ENCODE results near the gene TAF15.

Gene TAF15

DNA sequence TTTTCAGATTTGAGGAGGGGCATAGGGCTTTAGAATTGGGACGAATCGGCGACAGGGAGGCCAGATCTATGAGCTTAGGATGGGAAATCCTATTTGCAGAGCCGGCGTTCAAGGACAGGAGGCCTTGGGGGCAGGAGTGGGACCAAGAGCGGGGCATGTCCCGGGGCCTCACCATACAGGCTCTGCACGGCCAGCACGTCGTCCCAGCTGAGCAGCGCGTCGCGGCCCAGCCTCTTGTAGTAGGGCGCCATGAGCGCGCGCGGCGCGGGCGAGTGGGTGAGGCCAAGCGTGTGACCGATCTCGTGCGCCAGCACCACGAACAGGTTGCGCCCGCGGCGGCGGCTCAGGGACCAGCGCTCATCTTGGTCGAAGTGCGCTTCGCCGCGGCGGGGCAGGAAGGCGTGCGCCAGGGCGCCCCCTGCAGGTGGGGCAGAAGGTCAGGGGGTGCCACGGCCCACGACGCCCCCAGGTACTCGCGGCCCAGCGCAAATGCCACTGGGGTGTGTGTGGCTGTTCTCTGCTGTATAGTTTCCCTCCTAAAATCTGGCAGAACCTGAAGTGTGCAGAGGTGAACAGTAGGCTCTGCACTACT lies 39.3 kb upstream of the TAF15 start:
- no peaks in the 10 kb centered on the region for H3K27me3 ChIP-seq (ENCODE audit: control insufficient read depth, insufficient read depth, low read length)
- no peaks in the 10 kb centered on the region for H3K36me3 ChIP-seq (ENCODE audit: control insufficient read depth, low read depth, low read length)
- no peaks in the 10 kb centered on the region for H3K9me3 ChIP-seq (ENCODE audit: control insufficient read depth, low read depth, low read length)
- H3K9ac ChIP-seq (ENCODE audit: low read length): no peak overlapping the region
- no peak overlapping the region for H3K27ac ChIP-seq (ENCODE audit: low read length)
- H3K4me3 ChIP-seq (ENCODE audit: low read length): no peak overlapping the region
- peaks cover 25% of the 10 kb centered on the region for H3K4me1 ChIP-seq (ENCODE audit: control insufficient read depth, low read depth, low read length)

- Histone ChIP-seq H3K4me1 (ENCODE audit: control insufficient read depth, low read depth, low read length) (peaks cover 24% of the 10 kb centered on the region), H3K27ac (ENCODE audit: low read length) (no peak overlapping the region), H3K36me3 (ENCODE audit: control insufficient read depth, low read depth, low read length) (no peaks in the 10 kb centered on the region), H3K4me3 (ENCODE audit: low read length) (no peak overlapping the region), H3K9ac (ENCODE audit: low read length) (no peak overlapping the region), H3K9me3 (ENCODE audit: control insufficient read depth, low read depth, low read length) (no peaks in the 10 kb centered on the region), H3K27me3 (ENCODE audit: control insufficient read depth, insufficient read depth, low read length) (no peaks in the 10 kb centered on the region)
Measured at GRCh38 chr17:35773129-35773528, 36.2 kb upstream of the TAF15 start.

GRCh38 chr17:35773679-35774425 lies 35.4 kb upstream of the TAF15 start:
- Histone ChIP-seq H3K27me3 (ENCODE audit: control insufficient read depth, insufficient read depth, low read length) (no peaks in the 10 kb centered on the region), H3K27ac (ENCODE audit: low read length) (no peak overlapping the region), H3K9me3 (ENCODE audit: control insufficient read depth, low read depth, low read length) (no peaks in the 10 kb centered on the region), H3K4me3 (ENCODE audit: low read length) (no peak overlapping the region), H3K36me3 (ENCODE audit: control insufficient read depth, low read depth, low read length) (no peaks in the 10 kb centered on the region), H3K4me1 (ENCODE audit: control insufficient read depth, low read depth, low read length) (peaks cover 24% of the 10 kb centered on the region), H3K9ac (ENCODE audit: low read length) (no peak overlapping the region)

DNA sequence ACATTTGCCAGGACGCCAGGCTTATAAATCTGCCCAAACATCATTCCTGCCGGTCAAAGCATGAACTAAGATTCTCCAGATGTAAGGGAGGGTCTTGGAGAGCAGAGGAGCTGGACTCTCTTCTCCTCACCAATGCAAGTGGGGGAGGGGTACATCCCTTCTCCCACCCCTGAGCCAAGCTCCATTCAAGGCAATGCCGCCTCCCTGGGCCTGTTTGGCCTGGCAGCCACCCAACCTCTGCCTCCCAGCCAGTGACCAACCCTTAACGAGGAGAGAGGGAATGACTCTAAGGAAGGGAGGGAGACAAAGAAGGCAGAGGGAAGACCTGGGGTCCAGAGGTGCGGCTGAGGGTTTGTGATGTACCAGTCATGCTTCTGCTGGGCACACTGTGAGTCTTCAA lies 34.8 kb upstream of the TAF15 start:
- Histone ChIP-seq H3K9ac (ENCODE audit: low read length) (no peak overlapping the region), H3K36me3 (ENCODE audit: control insufficient read depth, low read depth, low read length) (no peaks in the 10 kb centered on the region), H3K4me1 (ENCODE audit: control insufficient read depth, low read depth, low read length) (peaks cover 24% of the 10 kb centered on the region), H3K27me3 (ENCODE audit: control insufficient read depth, insufficient read depth, low read length) (no peaks in the 10 kb centered on the region), H3K4me3 (ENCODE audit: low read length) (no peak overlapping the region), H3K9me3 (ENCODE audit: control insufficient read depth, low read depth, low read length) (no peaks in the 10 kb centered on the region), H3K27ac (ENCODE audit: low read length) (no peak overlapping the region)

GRCh38 chr17:35775039-35775438 lies 34.2 kb upstream of the TAF15 start:
- no peak overlapping the region for H3K27ac ChIP-seq (ENCODE audit: low read length)
- H3K27me3 ChIP-seq (ENCODE audit: control insufficient read depth, insufficient read depth, low read length): no peaks in the 10 kb centered on the region

DNA sequence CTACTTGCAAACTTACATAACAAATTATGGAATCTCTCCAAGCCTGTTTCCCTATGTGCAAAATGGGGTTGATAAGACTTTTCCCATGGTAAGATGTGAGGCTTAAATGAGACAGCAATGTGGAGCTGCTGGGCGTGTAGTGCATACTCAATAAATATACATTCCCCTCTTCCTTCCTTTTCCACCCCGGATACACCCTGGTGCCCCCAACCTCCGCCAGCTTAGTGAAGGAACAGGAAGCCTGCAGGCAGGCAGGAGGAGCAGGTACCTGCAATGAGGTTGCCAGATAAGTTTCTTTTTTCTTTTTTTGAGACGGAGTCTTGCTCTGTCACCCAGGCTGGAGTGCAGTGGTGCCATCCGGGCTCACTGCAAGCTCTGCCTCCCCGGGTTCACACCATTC lies 33.7 kb upstream of the TAF15 start:
- Histone ChIP-seq H3K4me3 (ENCODE audit: low read length) (no peak overlapping the region), H3K9ac (ENCODE audit: low read length) (no peak overlapping the region), H3K36me3 (ENCODE audit: control insufficient read depth, low read depth, low read length) (no peaks in the 10 kb centered on the region), H3K27me3 (ENCODE audit: control insufficient read depth, insufficient read depth, low read length) (no peaks in the 10 kb centered on the region), H3K4me1 (ENCODE audit: control insufficient read depth, low read depth, low read length) (peaks cover 24% of the 10 kb centered on the region), H3K27ac (ENCODE audit: low read length) (no peak overlapping the region), H3K9me3 (ENCODE audit: control insufficient read depth, low read depth, low read length) (no peaks in the 10 kb centered on the region)

More at GRCh38 chr17:35775039-35775438, 34.2 kb upstream of the TAF15 start:
- no peak overlapping the region for H3K9ac ChIP-seq (ENCODE audit: low read length)
- no peak overlapping the region for H3K4me3 ChIP-seq (ENCODE audit: low read length)
- peaks cover 24% of the 10 kb centered on the region for H3K4me1 ChIP-seq (ENCODE audit: control insufficient read depth, low read depth, low read length)
- H3K36me3 ChIP-seq (ENCODE audit: control insufficient read depth, low read depth, low read length): no peaks in the 10 kb centered on the region
- no peaks in the 10 kb centered on the region for H3K9me3 ChIP-seq (ENCODE audit: control insufficient read depth, low read depth, low read length)

DNA sequence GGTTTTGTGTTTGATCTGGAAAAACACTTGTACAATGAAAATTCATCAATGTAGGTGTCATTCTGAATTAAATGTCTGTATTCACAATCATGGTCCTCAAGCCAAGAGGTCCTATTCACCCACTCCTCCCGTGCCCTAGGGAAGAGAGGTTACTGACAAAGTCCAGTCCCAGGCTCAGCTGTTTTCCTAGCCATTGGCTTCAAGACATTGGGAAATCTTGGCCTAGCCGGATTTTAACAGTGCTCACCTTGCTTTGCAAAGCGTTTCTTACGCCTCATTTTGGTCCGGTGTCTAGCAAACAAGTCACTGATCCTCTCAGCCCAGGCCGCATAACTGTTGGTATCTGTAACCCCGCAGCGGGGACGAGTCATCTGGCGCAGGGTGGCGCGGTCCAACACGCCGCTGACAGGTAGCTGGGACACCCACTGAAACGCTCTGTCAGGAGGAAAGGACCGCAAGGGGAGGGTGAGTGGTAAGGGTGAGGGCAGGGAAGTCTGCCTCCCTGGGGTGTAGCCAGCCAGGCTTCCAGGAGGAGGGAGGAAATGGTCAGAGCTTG lies 30.6 kb upstream of the TAF15 start:
- no peak overlapping the region for H3K9ac ChIP-seq (ENCODE audit: low read length)
- no peak overlapping the region for H3K27ac ChIP-seq (ENCODE audit: low read length)
- no peaks in the 10 kb centered on the region for H3K9me3 ChIP-seq (ENCODE audit: control insufficient read depth, low read depth, low read length)
- no peak overlapping the region for H3K4me3 ChIP-seq (ENCODE audit: low read length)
- no peaks in the 10 kb centered on the region for H3K27me3 ChIP-seq (ENCODE audit: control insufficient read depth, insufficient read depth, low read length)
- H3K36me3 ChIP-seq (ENCODE audit: control insufficient read depth, low read depth, low read length): no peaks in the 10 kb centered on the region
- H3K4me1 ChIP-seq (ENCODE audit: control insufficient read depth, low read depth, low read length): peaks cover 12% of the 10 kb centered on the region

GRCh38 chr17:35780950-35781349 lies 28.3 kb upstream of the TAF15 start:
- H3K27me3 ChIP-seq (ENCODE audit: control insufficient read depth, insufficient read depth, low read length): no peaks in the 10 kb centered on the region

GRCh38 chr17:35784895-35785294 lies 24.4 kb upstream of the TAF15 start:
- no peaks in the 10 kb centered on the region for H3K36me3 ChIP-seq (ENCODE audit: control insufficient read depth, low read depth, low read length)
- H3K4me1 ChIP-seq (ENCODE audit: control insufficient read depth, low read depth, low read length): no peaks in the 10 kb centered on the region
- H3K9ac ChIP-seq (ENCODE audit: low read length): no peak overlapping the region
- no peaks in the 10 kb centered on the region for H3K27me3 ChIP-seq (ENCODE audit: control insufficient read depth, insufficient read depth, low read length)
- no peak overlapping the region for H3K27ac ChIP-seq (ENCODE audit: low read length)
- no peak overlapping the region for H3K4me3 ChIP-seq (ENCODE audit: low read length)
- H3K9me3 ChIP-seq (ENCODE audit: control insufficient read depth, low read depth, low read length): no peaks in the 10 kb centered on the region

More at GRCh38 chr17:35780950-35781349, 28.3 kb upstream of the TAF15 start:
- Histone ChIP-seq H3K27ac (ENCODE audit: low read length) (no peak overlapping the region), H3K36me3 (ENCODE audit: control insufficient read depth, low read depth, low read length) (no peaks in the 10 kb centered on the region), H3K9me3 (ENCODE audit: control insufficient read depth, low read depth, low read length) (no peaks in the 10 kb centered on the region), H3K4me3 (ENCODE audit: low read length) (no peak overlapping the region), H3K9ac (ENCODE audit: low read length) (no peak overlapping the region), H3K4me1 (ENCODE audit: control insufficient read depth, low read depth, low read length) (no peaks in the 10 kb centered on the region)

- peaks cover 9% of the 10 kb centered on the region for H3K27me3 ChIP-seq (ENCODE audit: control insufficient read depth, insufficient read depth, low read length)
- no peaks in the 10 kb centered on the region for H3K4me1 ChIP-seq (ENCODE audit: control insufficient read depth, low read depth, low read length)
- H3K9ac ChIP-seq (ENCODE audit: low read length): no peak overlapping the region
Measured at GRCh38 chr17:35786941-35787432, 22.3 kb upstream of the TAF15 start.

DNA sequence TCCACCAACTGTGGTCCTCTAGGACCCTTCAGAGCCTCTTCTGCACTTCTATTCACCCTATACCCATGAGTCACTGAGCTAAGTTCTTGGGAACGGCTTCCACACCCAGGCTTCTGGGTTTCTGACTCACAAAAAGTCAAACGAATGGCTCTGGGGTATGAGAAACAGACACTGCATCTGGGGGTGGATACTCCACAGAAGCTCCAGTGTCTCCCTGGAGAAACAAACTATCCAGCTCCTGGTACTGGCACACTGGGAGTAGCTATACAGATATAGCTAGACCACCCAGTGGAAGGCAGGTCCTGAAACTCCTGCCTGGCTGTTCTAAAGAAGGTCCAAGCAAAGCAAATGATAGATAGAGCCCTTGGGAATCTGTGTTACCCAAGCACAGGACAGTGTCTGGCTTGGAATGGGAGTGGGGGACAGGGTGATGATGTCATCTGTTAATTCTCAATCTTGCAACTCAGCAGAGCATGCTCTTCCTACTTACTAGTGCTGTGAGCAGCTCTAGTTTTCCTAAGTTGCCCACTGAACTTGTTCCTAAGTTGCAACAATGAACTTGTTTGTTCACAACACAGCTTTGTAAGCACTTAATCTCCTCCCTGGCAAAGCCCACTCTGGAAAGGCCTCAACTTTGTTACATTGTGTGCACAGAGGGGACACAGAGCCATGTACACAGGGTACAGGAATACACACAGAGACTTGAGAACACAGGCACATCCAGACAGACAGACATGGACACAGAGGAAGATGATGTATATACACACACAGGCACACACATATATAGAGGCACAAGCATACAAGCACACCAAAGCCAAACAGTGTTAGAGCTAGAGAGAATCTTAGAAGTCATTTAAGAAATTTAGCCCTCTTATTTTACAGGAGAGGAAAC lies 20.6 kb upstream of the TAF15 start:
- Histone ChIP-seq H3K27me3 (ENCODE audit: control insufficient read depth, insufficient read depth, low read length) (peaks cover 27% of the 10 kb centered on the region), H3K4me1 (ENCODE audit: control insufficient read depth, low read depth, low read length) (no peaks in the 10 kb centered on the region), H3K36me3 (ENCODE audit: control insufficient read depth, low read depth, low read length) (no peaks in the 10 kb centered on the region), H3K9ac (ENCODE audit: low read length) (no peak overlapping the region), H3K27ac (ENCODE audit: low read length) (no peak overlapping the region), H3K9me3 (ENCODE audit: control insufficient read depth, low read depth, low read length) (no peaks in the 10 kb centered on the region), H3K4me3 (ENCODE audit: low read length) (no peak overlapping the region)

More at GRCh38 chr17:35786941-35787432, 22.3 kb upstream of the TAF15 start:
- no peaks in the 10 kb centered on the region for H3K9me3 ChIP-seq (ENCODE audit: control insufficient read depth, low read depth, low read length)
- H3K36me3 ChIP-seq (ENCODE audit: control insufficient read depth, low read depth, low read length): no peaks in the 10 kb centered on the region
- no peak overlapping the region for H3K4me3 ChIP-seq (ENCODE audit: low read length)
- no peak overlapping the region for H3K27ac ChIP-seq (ENCODE audit: low read length)

Data from iPS-18a (cell line).